ENCODE data around the gene RPAP2.

The RPAP2 gene

GRCh38 chr1:92447033-92447681 is 148.3 kb downstream of the RPAP2 start:
- DNase-seq (ENCODE audit: low spot score), result no peak

- no peak for DNase-seq (ENCODE audit: low spot score)
Measured at GRCh38 chr1:92447976-92448375, 149.1 kb downstream of the RPAP2 start.

Data from cerebellar cortex (tissue), 1 donor.